Activated T-cell treated with anti-CD3 and anti-CD28 coated beads for 24 hours (primary cell): ENCODE measurements around the gene SDK1.

Experiments used
- DNase-seq: peaks from one replicate; pipeline ENCODE4 v3.0.0-alpha.2; 2020; ENCODE audit warnings: low read depth

SDK1 gene

DNA sequence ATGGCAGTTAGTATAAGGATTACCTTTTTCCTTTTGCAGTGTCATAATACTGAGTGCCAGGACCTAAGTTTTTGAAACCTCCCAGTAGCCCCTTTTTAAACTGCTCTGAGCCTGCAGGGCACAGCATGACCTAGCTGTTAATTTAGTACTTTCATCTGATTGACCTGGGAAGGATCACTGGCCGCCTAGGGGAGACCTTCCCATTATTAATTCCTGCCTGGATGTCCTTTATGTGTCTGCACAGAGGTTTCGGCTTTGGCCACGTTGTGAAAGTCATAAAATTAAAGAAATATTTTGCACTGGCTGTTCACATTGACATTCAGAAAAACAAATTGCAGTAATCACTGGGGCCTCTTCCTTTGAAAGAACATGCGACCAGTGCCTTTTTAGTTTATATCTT is 290.2 kb downstream of the SDK1 start:
- no peak for DNase-seq

DNA sequence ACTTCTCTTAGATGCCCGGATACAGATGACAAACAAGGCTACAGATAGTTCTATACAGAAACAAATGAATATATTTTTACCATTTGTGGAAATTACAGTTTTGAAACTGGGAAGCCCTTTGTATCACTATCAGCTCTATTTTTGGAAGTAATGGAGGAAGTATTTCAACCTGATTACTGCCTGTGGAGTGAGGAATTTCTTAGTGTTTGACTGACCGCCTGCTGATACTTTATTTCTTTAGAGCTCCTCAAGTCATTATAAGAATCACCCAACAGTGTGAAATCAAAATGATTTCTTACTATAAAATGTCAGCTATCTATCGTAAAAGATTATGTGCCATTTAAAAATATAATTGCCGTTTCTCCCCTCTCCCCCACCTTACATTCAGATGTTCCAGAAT is 290.9 kb downstream of the SDK1 start:
- no peak for DNase-seq

DNA sequence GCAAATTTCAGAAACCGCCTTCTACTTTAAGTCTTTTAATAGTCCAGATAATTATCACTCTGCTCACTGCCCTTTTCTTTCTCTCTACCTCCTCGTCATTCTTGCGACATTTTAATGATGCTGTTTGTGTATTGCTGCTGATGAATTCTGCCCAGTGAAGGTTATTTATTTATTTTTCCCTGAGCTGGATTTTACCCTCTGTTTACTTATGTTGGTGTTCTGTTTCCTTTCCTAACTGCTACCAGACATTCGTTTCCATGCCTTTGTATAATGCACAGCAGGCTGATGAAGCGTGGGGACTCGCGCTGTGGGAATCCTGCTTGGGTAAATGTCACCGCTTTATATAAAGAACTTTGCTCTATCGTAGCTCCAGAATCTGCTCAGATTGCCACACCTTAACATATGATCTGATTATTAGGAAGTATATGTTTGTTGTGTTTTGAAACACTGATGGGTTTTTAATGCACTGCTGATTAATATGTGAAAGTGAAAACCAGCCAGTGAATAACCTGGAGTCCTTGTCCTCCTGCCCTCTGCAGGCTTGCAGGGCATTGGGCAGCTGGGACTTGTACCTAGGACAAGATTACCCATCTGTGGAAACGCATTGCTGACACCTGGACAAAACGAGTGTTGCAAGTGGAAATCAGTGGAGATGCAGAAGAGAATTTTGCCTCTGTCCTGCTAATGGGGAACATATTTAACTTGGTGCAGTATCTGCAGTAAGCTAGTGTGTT is 291.5 kb downstream of the SDK1 start:
- no peak for DNase-seq

DNA sequence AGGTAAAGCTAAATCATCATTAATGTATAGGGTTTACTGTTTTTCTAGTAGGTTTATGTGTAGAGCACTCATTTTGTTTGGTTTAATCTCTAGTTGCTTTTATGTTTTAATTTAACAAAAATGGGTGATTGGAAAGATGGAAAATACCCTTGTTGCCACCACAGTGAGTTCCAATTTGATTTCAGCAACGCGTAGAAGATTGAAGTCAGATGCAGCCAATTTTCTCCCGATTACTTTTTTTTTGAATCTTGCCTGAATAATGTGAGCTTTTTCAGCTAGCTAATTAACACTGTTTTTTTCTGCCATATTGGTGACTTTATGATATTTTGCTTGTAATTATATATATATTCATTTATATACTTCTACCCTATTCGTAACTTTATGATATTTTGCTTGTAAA is 293.8 kb downstream of the SDK1 start:
- DNase-seq, result no peak

DNA sequence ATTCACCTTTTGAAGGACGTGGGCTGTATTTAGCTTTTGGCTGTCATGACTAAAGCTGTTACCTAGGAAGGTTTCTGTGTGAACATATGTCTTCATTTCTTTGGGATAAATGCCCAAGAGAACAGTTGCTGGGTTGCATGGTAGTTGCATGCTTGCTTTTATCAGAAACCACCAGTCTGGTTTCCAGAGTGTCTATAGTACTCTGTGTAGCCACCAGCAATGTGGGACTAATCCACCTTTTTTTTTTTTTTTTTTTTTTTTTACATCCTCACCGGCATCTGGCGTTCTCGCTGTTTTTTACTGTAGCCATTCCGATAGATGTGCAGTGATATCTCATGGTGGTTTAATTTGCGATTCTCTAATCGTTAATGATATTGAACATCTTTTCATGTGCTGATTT is 297.8 kb downstream of the SDK1 start:
- no peak for DNase-seq

DNA sequence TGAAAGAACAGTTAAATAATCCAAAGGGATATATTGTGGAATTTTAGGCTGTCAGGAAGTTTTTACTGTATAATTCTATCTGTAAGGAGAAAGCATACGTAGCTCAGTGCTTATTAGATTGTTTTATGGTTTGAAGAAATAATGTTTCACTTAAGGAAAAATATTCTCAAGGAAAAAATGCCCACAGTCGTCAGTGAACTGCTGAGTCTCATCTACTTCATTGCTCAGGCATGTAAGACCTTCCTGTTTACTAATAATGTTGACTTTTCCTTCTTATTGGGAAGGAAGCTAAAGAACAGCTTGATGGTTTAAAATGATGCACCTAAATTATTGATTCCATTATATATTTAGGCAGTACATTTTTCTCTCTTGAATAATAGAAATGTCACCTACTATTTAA is 304.2 kb downstream of the SDK1 start:
- no peak for DNase-seq

DNA sequence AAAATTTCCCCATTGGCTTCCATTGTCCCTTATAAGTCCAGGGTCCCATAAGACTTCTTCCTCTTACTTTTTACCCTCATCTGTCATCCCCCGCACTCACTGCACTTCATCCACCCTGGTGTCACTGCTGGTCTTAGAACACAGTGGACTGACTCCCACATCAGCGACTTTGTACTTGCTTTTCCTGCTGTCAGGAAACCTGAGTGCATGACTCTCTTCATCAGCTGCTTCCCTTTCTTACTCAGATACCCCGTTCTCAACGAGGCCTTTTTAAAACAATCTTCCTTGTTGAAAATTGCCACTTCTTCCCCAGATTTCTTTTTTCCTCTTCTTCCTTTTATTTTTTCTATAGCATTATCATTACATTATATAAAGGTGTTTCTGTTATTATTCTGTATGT is 305.4 kb downstream of the SDK1 start:
- DNase-seq, result no peak

DNA sequence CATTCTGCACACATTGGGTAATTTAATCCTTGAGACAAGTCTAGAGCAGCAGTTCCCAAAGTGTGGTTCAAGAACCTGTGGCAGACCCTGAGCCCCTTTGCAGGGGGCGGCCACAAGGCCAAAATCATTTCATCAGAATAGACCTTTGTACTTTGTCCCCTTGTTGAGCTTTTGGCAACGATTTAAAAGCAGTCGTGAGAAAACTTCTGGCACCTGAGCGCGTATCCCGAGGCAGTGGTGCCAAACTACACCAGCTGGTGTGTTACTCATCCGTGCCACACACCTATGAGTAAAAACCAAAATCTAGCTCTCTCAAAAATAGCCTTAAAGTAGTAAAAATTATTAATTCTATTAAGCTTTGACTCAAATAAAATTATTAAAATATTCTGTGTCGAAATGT is 306.8 kb downstream of the SDK1 start:
- DNase-seq, result no peak

DNA sequence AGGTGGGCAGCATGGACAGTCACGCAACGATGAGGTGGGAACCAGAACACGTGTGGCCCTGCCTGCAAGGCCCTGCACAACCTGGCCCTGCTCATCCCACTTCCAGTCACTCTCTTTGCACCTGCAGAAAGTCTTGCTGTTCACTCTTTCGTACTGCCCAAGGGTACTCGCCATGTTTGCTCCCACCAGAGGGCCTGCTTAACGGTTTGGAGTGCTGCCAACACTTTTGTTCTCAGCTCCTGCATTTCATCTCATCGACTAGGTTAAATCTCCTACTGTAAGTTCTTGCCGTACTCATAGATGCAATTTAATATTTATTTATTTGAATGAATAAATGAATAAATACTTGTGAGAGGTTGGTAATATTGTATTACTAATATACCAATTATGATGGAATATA is 315.3 kb downstream of the SDK1 start:
- no peak for DNase-seq

DNA sequence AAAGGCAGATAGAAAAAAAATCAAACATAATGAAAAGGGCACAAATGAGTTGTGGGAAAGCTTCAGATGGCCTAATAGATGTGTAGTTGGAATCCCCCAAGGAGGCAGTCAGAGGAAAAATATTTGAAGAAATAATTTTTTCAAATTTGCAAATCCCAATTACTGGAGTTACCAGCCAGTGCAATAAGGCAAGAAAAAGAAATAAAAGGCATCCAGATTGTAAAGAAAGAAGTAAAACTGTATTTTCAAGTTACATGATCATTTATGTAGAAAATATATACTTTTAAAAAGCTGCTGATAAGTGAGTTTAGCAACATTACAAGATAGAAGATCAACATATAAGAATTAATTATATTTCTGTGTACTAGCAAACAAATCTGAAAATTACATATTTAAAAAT is 329.0 kb downstream of the SDK1 start:
- DNase-seq, result no peak

DNA sequence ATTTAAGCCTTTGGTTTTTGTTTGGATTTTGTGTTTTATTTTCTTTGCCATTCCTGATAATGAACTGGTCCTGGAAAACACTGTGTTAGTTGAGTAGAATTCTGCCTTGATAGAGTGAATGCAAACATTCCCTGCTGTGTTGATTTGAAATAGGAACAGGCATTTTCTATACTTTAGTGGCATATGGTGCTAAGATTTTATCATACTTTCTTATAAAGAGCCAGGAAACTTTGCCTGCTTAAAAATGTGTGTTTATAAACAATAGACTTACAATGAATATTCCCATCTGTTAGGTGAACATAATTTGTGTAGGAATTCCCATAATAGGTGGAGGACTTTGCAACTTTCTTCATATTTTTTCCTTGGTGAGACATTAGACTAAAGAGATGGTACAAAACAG is 333.3 kb downstream of the SDK1 start:
- no peak for DNase-seq

DNA sequence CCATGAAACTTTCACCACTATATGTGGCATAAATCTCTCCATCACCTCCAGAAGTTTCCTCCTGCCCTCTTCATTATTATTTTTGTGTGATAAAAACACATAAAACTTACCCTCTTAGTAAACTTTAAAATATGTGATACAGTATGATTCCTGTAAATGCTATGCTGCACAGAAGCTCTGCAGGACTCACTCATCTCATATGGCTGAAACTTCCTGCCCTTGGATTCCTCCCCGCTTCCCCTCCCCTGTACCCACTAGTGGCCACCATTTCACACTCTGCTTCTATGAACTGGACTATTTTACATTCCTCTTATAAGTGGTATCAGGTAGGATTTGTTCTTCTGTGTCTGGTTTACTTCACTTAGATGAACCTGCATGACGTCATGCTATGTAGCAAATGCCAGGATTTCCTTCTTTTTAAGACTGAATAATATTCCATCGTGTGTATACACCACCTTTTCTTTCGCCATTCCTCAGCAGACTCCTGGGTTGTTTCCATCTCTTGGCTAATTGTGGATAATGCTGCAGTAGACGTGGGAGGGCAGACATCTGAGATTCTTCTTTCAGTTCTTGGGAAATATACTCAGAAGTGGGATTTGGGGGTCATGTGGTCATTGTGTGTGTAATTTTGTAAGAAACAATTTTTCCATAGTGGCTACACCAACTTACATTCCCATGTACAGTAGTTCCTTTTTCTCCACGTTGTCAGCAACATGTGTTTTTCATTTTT is 335.2 kb downstream of the SDK1 start:
- no peak for DNase-seq

DNA sequence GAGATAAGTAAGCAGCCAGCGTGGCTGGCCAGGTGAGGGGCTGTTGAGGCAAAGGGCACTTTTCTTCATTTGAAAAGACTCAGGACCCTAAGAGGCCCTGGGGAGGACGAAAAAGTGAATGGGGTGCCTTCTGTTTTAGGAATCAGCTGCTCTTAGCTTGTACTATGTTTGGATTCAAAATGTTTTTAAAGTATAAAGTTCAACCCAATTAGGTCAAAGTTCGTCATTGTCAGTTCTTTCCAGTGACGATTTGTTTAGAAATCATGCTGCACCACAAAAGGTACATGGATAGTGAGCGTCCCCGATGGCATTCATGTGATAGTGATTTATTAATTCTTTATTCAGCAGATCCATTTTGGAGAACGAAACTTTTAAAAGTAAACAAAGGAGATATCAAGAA is 338.2 kb downstream of the SDK1 start:
- DNase-seq, result no peak

DNA sequence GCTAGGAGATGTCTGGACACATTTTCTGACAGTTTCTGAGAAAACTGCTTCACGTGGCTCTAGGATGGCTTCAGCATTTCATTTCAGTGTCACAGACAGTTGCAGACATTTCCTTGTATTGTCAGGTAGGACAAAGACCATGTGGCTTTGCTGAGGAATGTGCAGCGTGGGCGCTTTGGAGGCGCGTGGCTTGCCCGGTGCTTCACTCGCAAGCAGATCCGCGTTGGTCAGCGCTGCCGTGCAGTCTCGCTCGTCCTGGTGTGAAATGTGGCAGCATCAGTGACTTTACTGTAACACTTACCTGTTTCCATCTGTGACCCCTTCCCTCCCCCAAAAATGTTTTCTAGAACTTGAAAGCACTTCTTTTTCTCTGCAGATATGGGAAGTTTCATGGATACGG is 340.5 kb downstream of the SDK1 start:
- no peak for DNase-seq

DNA sequence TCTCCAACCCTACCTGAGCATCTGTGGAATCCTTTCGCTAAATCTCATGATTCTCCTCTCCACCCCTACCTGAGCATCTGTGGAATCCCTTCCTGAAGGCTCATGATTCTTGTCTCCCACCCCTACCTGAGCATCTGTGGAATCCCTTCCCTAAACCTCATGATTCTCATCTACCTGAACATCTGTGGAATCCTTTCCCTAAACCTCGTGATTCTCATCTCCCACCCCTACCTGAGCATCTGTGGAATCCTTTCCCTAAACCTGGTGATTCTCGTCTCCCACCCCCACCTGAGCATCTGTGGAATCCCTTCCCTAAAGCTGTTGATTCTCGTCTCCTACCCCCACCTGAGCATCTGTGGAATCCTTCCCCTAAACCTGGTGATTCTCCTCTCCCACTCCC is 342.0 kb downstream of the SDK1 start:
- no peak for DNase-seq

DNA sequence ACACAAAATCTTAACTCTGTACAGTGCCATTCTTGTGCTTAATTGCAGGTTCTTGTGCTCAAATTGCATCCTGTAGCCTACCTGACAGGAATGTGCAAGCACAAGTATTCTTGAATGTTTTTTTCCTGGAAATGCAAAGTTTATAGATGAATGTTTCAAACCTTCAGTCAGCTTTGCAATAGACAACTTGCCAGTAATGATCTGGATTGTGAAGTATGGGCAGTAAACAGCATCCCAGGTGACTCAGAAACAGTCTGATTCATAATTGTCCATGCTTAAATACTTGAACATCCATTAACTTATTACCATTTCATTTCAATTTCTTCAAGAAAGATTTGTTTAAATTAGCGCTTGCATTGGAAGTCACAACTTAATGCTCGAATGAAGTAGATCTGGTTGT is 347.2 kb downstream of the SDK1 start:
- DNase-seq, result no peak

DNA sequence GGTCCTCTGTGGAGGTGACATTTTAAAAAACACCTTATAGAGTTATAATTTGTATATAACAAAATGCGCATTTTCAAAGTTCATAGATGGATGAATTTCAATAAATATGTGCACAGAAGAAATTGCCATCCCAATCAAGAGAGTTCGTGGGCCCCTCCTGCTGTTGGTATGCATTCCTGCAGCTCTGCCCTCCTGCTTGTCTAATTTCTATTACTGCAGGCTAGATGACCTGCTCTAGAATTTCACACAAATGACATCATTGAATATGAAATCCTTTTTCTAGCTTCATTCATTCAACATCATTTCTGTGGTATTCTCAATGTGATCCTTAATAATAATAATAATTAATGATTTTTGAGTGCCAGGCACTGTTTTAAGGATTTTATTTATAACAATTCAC is 348.2 kb downstream of the SDK1 start:
- no peak for DNase-seq

DNA sequence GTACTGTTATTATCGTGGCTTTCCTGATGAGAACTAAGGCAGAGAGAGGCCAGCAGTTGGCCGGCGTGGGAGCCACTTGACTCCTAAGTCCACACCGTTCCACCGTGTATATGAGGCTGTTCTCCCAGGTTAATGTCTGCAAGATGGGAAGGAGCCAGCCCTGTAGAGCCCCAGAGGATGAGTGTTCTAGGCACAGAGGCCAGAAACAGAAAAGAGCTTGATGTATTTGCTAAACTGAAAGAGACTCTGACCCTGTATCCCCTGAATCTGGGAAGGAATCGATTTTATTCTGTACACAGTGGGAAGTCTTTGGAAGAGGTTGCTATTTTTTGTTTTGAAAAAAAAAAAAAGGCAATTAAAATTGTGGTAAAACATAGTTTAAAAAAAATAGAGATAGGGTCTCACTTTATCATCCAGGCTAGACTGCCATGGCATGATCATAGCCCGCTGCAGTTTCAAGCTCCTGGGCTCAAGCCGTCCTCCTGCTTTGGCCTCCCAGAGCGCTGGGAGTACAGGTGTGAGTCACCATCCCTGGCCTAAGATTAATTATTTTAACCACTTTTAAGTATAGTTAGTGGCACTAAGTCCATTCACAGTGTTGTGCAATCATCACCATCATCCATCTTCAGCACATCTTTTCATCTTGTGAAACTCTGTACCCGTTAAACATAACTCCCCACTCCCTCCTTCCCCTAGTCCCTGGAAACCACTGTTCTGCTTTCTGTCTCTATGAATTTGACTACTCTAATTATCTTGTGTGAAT is 348.8 kb downstream of the SDK1 start:
- no peak for DNase-seq

DNA sequence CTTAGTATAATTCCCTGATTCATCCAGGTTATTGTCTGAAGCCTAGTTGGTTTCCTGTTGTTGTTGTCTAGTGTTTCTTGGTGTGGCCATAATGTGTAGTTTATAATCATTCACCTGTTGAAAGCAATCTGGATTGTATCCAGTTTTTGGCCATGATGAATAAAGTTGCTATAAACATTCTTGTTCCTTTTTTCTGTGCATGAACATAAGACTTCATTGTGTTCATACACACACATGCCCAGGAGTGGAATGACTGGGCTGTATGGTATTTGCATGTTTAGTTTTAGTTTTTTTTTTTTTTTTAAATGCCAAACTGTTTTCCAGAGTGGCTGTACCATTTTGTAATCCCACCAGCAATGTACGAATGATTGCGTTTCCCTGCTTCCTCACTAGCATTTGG is 349.8 kb downstream of the SDK1 start:
- no peak for DNase-seq

DNA sequence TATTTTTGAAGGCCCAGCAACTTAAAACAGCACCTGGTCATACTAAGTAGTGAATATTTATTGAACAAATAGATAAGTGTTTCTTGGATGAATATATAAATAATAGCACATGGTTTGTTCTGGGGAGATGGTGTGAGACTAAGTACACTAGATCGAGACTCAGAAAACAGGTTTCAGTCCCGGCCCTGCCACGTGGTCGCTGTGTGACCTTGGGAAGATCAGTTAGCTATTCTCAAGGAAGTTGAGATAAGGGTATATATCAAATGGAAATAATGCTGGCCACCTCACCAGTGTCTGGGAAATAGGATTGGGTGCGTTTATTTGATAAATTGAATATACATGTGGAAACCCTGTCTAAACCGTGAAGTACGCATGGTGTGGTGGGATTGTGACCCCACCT is 354.6 kb downstream of the SDK1 start:
- DNase-seq, result no peak

DNA sequence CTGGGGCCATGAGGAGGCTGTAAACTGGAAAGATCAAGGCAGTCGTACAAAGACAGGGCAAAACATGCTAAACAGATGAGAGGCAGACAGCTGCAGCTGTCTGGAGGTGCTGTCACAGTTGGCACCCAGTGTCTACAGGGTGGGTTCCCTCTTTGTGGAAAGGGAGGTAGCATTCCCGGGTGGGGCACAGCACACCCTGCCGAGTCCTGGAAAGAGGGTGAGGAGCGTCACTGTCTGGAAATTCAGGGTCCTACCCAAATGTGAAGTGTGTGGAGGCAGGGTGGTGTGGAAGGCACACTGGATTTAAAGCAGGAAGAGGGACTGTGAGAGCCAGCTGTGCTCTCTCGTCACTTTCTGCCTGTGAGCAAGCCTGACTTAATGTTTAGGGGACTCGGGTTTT is 356.2 kb downstream of the SDK1 start:
- DNase-seq, result no peak

DNA sequence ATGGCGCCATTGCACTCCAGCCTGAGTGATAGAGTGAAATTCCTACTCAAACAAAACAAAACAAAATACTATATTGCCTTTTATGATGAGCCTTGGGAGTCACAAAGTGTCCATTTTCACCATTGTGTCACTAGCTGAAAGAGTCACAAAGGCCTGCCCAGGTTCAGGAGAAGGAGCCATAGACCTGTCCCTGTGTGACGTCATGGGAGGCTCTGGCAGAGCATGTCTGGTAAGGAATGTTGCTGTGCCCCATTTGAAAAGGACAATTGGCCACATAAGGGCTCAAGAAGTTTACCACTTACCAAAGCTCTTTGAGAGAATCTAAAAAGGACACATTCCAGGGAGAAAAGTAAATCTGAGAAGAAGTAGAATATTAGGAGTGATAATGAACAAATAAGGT is 367.7 kb downstream of the SDK1 start:
- no peak for DNase-seq

DNA sequence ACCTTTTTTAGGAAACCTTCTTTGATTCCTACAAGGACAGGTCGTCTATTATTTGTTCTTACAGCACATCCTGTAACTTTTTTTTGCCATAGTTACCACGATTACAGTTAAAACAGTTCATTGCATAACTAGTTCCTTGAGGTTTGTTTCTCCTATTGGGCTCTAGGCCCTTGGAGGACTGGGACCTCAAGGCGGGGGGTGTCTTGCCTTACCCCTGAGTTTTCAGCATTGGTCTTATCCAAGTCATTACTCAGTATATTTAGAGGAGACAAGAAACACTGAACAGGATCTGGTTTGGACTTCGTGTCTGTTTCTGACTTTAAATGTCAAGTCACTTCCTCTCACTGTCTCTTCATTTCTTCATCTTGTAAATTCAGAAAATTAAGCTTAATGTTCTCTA is 369.8 kb downstream of the SDK1 start:
- DNase-seq, result no peak
